GM19372 (cell line): ENCODE measurements around the gene MS4A4A.

Experiments used
- ATAC-seq: cut with Tn5 transposase; IDR thresholded peaks from one replicate; pipeline ENCODE4 v1.9.1; 2021; ENCODE audit warnings: mild to moderate bottlenecking, low read depth, moderate library complexity; ENCODE audit not compliant: unreplicated experiment

Gene MS4A4A

DNA sequence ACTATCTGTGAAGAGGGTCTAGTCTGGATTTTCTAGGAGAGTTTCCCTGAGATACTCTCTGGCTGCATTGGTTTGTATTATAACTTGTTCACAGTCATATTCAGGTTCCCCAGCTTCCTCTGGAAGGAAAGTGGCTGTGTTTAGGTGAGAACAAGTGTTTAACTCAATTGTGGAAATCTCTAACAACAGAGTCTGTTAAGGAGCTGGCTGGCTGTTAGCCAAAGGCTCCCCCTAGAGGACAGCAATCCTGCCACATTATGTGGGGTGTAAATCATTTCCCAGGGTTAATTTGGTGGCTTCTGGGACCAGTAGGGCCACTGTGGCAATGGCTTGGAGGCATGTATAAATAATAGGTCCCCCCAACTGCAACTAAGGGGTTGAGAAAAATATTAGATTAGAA is 65.0 kb downstream of the MS4A4A start:
- no peak for ATAC-seq

DNA sequence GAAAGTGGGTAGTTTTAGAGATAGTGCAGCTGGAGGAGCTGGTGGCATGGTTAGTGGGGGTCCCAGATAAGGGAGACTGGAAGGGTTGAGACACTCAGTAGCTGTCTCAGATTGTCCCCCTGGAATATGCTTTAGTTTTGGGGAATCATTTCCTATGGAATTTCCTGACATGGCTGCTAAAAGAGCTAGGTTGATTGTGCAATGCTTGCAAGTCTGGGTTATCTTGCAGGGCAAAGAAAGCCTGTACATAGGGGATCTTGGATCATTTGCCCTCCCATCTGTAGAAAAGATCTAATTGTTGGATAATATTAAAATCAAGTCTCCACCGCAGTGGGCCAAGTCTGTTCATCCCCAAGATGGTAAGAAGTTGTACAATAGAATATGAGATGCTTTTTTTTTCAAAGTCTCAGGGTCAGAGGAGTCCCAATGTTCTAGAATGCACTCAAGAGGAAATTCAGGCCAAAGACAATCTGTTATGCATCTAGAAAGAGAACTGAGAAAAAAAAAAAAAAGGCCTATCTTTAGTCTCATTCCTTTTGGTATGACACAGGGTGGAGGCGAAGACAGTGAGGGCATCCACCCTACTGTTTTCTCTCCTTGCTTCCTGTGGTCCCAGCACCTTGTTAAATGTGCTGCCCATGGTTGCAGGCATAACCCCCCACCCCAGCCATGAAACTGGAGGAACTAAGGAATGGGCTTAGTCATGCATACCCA is 66.8 kb downstream of the MS4A4A start:
- no peak for ATAC-seq

DNA sequence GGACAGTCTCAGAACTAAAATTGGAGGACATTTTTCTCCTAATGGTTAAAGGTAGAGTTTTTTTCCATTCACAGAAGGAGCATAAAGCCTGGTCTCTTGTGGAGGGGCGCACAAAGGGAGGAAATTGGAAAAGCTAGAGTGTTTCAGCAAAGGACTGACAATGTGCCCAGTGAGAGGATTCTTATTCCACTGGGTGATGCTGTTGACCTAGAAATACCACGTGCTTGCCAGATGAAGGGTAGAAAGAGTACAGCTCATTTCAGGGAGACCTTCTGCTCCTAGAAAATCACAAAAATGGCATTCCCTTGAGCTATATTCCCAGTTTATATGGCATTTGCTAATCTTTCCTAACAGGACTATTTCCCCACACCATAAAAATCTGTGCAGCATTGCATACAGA is 67.7 kb downstream of the MS4A4A start:
- no peak for ATAC-seq

DNA sequence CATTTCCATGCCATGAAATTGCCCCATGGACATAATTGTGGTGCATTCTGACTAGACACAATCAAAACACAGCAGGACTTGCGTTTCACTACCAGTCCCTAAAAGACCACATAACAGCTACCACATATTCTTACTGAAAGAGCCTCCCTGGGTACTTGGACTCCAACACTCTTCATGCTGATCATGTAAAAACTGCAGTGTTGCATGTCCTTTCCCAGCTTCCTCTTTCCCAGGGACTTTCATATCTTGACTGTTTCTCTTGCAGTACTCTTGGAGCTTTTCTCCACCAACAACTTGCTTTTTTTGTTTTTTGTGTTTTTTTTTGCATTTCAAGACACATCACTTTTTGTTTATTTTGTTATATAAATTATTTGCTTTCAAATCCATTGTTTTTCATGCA is 69.5 kb downstream of the MS4A4A start:
- ATAC-seq = no peak

DNA sequence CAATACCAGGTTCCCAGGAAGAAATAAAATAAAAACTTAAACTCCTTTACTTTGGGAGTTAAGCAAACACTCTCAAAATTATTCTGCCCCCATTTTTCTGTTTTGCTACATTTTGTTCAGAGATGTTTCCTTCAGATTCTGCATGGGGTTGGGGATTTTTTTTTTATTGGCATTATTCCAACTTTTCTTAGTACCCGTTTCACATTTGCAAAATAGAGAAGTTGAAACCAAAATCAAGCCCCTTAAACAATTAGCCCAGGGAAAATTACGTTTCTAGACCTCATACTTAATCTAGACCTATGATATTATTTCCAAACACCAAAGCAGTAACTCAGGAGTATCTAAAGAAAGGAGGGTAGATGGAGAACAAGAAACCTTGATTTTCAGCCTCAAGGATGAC is 77.3 kb downstream of the MS4A4A start:
- ATAC-seq = no peak
